Measurements from ENCODE around the gene ASMT. TPM values are rescaled to one million over a fixed set of nuclear protein-coding genes. Genes with fewer than 3 reads are reported as not detected.

ASMT gene
- total and polyA plus RNA-seq, 4 donors, result 0.26 TPM; not detected in 3

- H3K9me3 ChIP-seq (ENCODE audit: control insufficient read depth in 4 of 4, low read length in 3 of 4), result no peaks in the 10 kb centered on the region
- H3K4me3 ChIP-seq (ENCODE audit: low read depth in 1 of 3, low read length in 3 of 3), result no peak overlapping the region
- H3K9ac ChIP-seq (ENCODE audit: low read depth in 1 of 2, low read length in 2 of 2), result no peak overlapping the region
- no peaks in the 10 kb centered on the region for H3K36me3 ChIP-seq (ENCODE audit: control insufficient read depth in 4 of 4, insufficient read depth in 3 of 4, low read depth in 1 of 4, low read length in 3 of 4)
- no peaks in the 10 kb centered on the region for H3K27me3 ChIP-seq (ENCODE audit: control insufficient read depth in 4 of 4, insufficient read depth in 4 of 4, low read length in 3 of 4)
- H3K27ac ChIP-seq (ENCODE audit: low read depth in 1 of 2, low read length in 2 of 2), result no peak overlapping the region
- no peak for DNase-seq (ENCODE audit: low spot score)
- WGBS, result 77% methylated on average over 7 of the region's 7 CpGs
- no peaks in the 10 kb centered on the region for H3K4me1 ChIP-seq (ENCODE audit: control insufficient read depth in 4 of 4, insufficient read depth in 4 of 4, low read length in 3 of 4)
- TF ChIP-seq YY1 (IDR thresholded peaks at IDR 0.05) (no peak), RAD21 (IDR thresholded peaks at IDR 0.05) (peak; percentile 59 to 76), CTCF (IDR thresholded peaks at IDR 0.05; ENCODE audit: low read depth, low read length, missing input control) (peak; percentile 56), TAF1 (conservative IDR thresholded peaks at IDR 0.05) (no peak), FOXA2 (IDR thresholded peaks at IDR 0.05) (no peak), RXRA (IDR thresholded peaks at IDR 0.05) (no peak)
Measured at GRCh38 chrX:1673337-1673736, 58.5 kb downstream of the ASMT start.

- Histone ChIP-seq H3K4me3 (ENCODE audit: low read depth in 1 of 3, low read length in 3 of 3) (no peak overlapping the region), H3K4me1 (ENCODE audit: control insufficient read depth in 4 of 4, insufficient read depth in 4 of 4, low read length in 3 of 4) (no peaks in the 10 kb centered on the region), H3K36me3 (ENCODE audit: control insufficient read depth in 4 of 4, insufficient read depth in 3 of 4, low read depth in 1 of 4, low read length in 3 of 4) (no peaks in the 10 kb centered on the region), H3K27me3 (ENCODE audit: control insufficient read depth in 4 of 4, insufficient read depth in 4 of 4, low read length in 3 of 4) (no peaks in the 10 kb centered on the region), H3K27ac (ENCODE audit: low read depth in 1 of 2, low read length in 2 of 2) (no peak overlapping the region), H3K9me3 (ENCODE audit: control insufficient read depth in 4 of 4, low read length in 3 of 4) (no peaks in the 10 kb centered on the region), H3K9ac (ENCODE audit: low read depth in 1 of 2, low read length in 2 of 2) (no peak overlapping the region)
- no peak for DNase-seq (ENCODE audit: low spot score)
- TF ChIP-seq HNF4G (IDR thresholded peaks at IDR 0.05) (no peak), CTCF (IDR thresholded peaks at IDR 0.05; ENCODE audit: low read depth, low read length, missing input control) (no peak), RAD21 (IDR thresholded peaks at IDR 0.05) (no peak), NR2F2 (IDR thresholded peaks at IDR 0.05) (no peak), YY1 (IDR thresholded peaks at IDR 0.05) (no peak), FOXA2 (IDR thresholded peaks at IDR 0.05) (no peak), JUND (IDR thresholded peaks at IDR 0.05) (no peak), HNF4A (conservative IDR thresholded peaks at IDR 0.05) (no peak), REST (IDR thresholded peaks at IDR 0.05) (no peak), FOXA1 (IDR thresholded peaks at IDR 0.05) (no peak), ZBTB33 (IDR thresholded peaks at IDR 0.05) (no peak), RXRA (IDR thresholded peaks at IDR 0.05) (no peak), MAX (IDR thresholded peaks at IDR 0.05) (no peak), SP1 (IDR thresholded peaks at IDR 0.05) (no peak)
- 84% methylated on average over 14 of the region's 14 CpGs for WGBS
Measured at GRCh38 chrX:1676866-1677265, 62.0 kb downstream of the ASMT start.
